Transverse colon (tissue), 4 donors: ENCODE measurements around the gene RPTOR.

Experiments
- CTCF ChIP-seq, 5 experiments: fragments of 200-600 bp in 3 of 5; fragments of 450-650 bp in 2 of 5; sonication (generic) in 3 of 5; IDR thresholded peaks; 1 replicate in 2 of 5; 2 replicates in 3 of 5; pipeline ENCODE4 v1.5.1; 2016 to 2017; ENCODE audit warnings: antibody characterized with exemption in 5 of 5, inconsistent platforms in 3 of 5, mild to moderate bottlenecking in 2 of 5, moderate library complexity in 1 of 5
- POLR2A ChIP-seq: fragments of 450-650 bp; IDR thresholded peaks from one replicate; pipeline ENCODE4 v1.6.1; 2016; ENCODE audit warnings: antibody characterized with exemption, mild to moderate bottlenecking, moderate library complexity
- POLR2AphosphoS5 ChIP-seq, 3 donors: sonication (generic); formaldehyde crosslinking; IDR thresholded peaks; one replicate each; pipeline ENCODE4 v1.6.1; 2016; ENCODE audit warnings: antibody characterized with exemption in 3 of 3

- TF ChIP-seq CTCF (IDR thresholded peaks at IDR 0.05) (no peak), POLR2A (no peak), POLR2AphosphoS5 (IDR thresholded peaks at IDR 0.05) (no peak)
Observed at GRCh38 chr17:80953471-80954315, 409.1 kb downstream of the RPTOR start.
